ENCODE measurements around the gene SHOC2.

DNA sequence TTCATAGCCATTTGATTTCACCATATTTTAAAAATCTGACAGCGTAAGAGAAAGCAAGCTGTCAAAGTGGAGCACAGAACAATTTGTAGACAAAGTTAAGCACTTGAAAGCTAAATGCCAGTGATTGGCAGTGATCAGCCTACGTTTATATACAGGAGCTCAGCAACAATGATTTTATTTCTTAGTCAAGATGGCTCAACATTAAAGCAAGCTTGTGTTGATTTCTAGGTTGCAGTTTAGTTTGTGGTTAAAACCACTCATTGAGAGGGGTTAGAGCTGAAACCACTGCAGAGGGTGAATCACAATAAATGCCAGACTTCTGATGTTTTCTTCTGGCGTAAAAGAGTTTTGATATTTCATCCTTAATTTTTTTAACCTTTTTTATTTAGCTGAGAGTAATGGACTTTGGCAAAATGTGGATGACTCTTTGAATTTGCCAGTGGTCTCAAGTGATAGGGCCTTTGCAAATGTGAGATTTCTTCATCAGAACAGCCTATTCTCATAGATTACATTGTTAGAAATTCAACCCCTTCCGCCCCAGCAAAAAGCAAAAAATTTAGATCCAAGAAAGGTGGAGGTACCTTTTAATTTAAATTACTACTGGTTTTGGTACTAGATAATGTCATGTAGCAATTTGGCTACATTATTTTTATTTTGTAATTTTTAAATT lies 73.8 kb downstream of the SHOC2 start:
- TF ChIP-seq, protein P1, sequence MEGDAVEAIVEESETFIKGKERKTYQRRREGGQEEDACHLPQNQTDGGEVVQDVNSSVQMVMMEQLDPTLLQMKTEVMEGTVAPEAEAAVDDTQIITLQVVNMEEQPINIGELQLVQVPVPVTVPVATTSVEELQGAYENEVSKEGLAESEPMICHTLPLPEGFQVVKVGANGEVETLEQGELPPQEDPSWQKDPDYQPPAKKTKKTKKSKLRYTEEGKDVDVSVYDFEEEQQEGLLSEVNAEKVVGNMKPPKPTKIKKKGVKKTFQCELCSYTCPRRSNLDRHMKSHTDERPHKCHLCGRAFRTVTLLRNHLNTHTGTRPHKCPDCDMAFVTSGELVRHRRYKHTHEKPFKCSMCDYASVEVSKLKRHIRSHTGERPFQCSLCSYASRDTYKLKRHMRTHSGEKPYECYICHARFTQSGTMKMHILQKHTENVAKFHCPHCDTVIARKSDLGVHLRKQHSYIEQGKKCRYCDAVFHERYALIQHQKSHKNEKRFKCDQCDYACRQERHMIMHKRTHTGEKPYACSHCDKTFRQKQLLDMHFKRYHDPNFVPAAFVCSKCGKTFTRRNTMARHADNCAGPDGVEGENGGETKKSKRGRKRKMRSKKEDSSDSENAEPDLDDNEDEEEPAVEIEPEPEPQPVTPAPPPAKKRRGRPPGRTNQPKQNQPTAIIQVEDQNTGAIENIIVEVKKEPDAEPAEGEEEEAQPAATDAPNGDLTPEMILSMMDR (IDR thresholded peaks at IDR 0.05), result no peak
- TF ChIP-seq POLR2AphosphoS5 (IDR thresholded peaks at IDR 0.05), result no peak
